HepG2 (cell line): Measurements from ENCODE around the gene ATL2.

Experiments used
- EZH2 ChIP-seq: conservative IDR thresholded peaks from 2 replicates; pipeline ENCODE4 v1.6.1; 2012; ENCODE audit warnings: mild to moderate bottlenecking, low read depth, low read length, moderate library complexity
- JUND ChIP-seq: sonication (generic); formaldehyde crosslinking; IDR thresholded peaks from 2 replicates; pipeline ENCODE4 v1.8.0; 2022; ENCODE audit warnings: mild to moderate bottlenecking, missing genetic modification reagents
- NAIF1 ChIP-seq: sonication (generic); formaldehyde crosslinking; IDR thresholded peaks from 2 replicates; pipeline ENCODE4 v1.5.0; 2020; ENCODE audit warnings: mild to moderate bottlenecking, missing genetic modification reagents, borderline replicate concordance
- TF ChIP-seq, protein P1 (sequence below): sonication (generic); formaldehyde crosslinking; IDR thresholded peaks from 2 replicates; pipeline ENCODE4 v1.8.1; 2022; ENCODE audit warnings: low read depth, mild to moderate bottlenecking, missing genetic modification reagents
- TF ChIP-seq, protein P2 (sequence below): sonication (generic); formaldehyde crosslinking; IDR thresholded peaks from 2 replicates; pipeline ENCODE4 v1.4.0; 2020; ENCODE audit warnings: missing genetic modification reagents, mild to moderate bottlenecking, borderline replicate concordance
- TF ChIP-seq, protein P3 (sequence below): sonication (generic); formaldehyde crosslinking; IDR thresholded peaks from 2 replicates; pipeline ENCODE4 v1.5.1; 2020; ENCODE audit warnings: mild to moderate bottlenecking, missing genetic modification reagents, moderate library complexity

DNA sequence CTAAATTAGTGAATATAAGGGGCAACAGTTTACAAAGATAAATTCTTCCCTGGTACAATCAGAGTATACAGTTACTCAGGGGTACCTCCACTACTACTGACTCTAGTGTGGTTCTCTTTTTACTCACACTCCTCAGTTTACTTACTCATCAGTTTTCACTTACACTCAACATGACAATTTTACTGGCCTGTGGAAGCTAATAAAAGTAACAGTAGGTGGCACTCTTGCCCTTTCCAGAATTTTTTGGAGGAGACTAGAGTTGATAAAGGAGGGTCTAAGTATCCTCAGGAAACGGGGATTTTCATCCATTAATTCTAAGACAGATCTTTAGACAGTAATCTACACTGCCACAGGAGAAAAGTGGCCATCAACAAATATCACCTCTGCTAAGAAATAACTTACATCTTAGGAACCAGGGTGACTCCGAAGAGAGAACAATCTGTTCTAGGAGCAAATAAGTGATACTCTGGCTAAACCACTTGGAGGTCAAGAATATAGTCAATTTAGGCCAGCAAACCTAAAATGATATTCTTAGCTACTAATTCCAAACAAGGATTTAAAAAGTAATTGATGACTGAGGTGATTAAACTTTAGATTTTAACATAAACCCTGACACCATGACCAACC lies 61.3 kb downstream of the ATL2 start:
- TF ChIP-seq, protein P1, sequence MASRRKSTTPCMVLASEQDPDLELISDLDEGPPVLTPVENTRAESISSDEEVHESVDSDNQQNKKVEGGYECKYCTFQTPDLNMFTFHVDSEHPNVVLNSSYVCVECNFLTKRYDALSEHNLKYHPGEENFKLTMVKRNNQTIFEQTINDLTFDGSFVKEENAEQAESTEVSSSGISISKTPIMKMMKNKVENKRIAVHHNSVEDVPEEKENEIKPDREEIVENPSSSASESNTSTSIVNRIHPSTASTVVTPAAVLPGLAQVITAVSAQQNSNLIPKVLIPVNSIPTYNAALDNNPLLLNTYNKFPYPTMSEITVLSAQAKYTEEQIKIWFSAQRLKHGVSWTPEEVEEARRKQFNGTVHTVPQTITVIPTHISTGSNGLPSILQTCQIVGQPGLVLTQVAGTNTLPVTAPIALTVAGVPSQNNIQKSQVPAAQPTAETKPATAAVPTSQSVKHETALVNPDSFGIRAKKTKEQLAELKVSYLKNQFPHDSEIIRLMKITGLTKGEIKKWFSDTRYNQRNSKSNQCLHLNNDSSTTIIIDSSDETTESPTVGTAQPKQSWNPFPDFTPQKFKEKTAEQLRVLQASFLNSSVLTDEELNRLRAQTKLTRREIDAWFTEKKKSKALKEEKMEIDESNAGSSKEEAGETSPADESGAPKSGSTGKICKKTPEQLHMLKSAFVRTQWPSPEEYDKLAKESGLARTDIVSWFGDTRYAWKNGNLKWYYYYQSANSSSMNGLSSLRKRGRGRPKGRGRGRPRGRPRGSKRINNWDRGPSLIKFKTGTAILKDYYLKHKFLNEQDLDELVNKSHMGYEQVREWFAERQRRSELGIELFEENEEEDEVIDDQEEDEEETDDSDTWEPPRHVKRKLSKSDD (CRISPR knock-in tag), result no peak
- TF ChIP-seq NAIF1 (CRISPR knock-in tag) (no peak), JUND (CRISPR knock-in tag) (no peak), EZH2 (no peak)
- TF ChIP-seq, protein P2, sequence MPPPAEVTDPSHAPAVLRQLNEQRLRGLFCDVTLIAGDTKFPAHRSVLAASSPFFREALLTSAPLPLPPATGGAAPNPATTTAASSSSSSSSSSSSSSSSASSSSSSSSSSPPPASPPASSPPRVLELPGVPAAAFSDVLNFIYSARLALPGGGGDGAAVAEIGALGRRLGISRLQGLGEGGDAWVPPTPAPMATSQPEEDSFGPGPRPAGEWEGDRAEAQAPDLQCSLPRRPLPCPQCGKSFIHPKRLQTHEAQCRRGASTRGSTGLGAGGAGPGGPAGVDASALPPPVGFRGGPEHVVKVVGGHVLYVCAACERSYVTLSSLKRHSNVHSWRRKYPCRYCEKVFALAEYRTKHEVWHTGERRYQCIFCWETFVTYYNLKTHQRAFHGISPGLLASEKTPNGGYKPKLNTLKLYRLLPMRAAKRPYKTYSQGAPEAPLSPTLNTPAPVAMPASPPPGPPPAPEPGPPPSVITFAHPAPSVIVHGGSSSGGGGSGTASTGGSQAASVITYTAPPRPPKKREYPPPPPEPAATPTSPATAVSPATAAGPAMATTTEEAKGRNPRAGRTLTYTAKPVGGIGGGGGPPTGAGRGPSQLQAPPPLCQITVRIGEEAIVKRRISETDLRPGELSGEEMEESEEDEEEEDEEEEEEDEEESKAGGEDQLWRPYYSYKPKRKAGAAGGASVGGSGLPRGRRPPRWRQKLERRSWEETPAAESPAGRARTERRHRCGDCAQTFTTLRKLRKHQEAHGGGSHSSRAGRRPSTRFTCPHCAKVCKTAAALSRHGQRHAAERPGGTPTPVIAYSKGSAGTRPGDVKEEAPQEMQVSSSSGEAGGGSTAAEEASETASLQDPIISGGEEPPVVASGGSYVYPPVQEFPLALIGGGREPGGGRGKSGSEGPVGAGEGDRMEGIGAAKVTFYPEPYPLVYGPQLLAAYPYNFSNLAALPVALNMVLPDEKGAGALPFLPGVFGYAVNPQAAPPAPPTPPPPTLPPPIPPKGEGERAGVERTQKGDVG, result no peak
- TF ChIP-seq, protein P3, sequence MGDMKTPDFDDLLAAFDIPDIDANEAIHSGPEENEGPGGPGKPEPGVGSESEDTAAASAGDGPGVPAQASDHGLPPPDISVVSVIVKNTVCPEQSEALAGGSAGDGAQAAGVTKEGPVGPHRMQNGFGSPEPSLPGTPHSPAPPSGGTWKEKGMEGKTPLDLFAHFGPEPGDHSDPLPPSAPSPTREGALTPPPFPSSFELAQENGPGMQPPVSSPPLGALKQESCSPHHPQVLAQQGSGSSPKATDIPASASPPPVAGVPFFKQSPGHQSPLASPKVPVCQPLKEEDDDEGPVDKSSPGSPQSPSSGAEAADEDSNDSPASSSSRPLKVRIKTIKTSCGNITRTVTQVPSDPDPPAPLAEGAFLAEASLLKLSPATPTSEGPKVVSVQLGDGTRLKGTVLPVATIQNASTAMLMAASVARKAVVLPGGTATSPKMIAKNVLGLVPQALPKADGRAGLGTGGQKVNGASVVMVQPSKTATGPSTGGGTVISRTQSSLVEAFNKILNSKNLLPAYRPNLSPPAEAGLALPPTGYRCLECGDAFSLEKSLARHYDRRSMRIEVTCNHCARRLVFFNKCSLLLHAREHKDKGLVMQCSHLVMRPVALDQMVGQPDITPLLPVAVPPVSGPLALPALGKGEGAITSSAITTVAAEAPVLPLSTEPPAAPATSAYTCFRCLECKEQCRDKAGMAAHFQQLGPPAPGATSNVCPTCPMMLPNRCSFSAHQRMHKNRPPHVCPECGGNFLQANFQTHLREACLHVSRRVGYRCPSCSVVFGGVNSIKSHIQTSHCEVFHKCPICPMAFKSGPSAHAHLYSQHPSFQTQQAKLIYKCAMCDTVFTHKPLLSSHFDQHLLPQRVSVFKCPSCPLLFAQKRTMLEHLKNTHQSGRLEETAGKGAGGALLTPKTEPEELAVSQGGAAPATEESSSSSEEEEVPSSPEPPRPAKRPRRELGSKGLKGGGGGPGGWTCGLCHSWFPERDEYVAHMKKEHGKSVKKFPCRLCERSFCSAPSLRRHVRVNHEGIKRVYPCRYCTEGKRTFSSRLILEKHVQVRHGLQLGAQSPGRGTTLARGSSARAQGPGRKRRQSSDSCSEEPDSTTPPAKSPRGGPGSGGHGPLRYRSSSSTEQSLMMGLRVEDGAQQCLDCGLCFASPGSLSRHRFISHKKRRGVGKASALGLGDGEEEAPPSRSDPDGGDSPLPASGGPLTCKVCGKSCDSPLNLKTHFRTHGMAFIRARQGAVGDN, result no peak
